Liver (tissue), 3 donors: ENCODE measurements around the gene EDC3.

ENCODE experiments used
- CTCF ChIP-seq: fragments of 150-350 bp; IDR thresholded peaks from 2 replicates; pipeline ENCODE4 v1.5.1; 2017; ENCODE audit warnings: improper control_type of control experiment, low read depth, low read length; ENCODE audit not compliant: missing input control
- HNF4G ChIP-seq: IDR thresholded peaks from 2 replicates; pipeline ENCODE4 v1.6.1; 2016; ENCODE audit warnings: antibody characterized with exemption
- YY1 ChIP-seq: IDR thresholded peaks from 2 replicates; pipeline ENCODE4 v1.6.1; 2016; ENCODE audit warnings: antibody characterized with exemption, mild to moderate bottlenecking
- ZBTB33 ChIP-seq: IDR thresholded peaks from 2 replicates; pipeline ENCODE4 v1.6.1; 2016; ENCODE audit warnings: antibody characterized with exemption
- donor health status: healthy.
- donor health status: healthy.

- TF ChIP-seq HNF4G, result no peak
- no peak for TF ChIP-seq CTCF
- no peak for TF ChIP-seq YY1
- TF ChIP-seq ZBTB33, result no peak
These were observed 83.1 kb downstream of the EDC3 start for GRCh38 chr15:74612677-74613076.
